ENCODE measurements around the gene XRN1.

The XRN1 gene

DNA sequence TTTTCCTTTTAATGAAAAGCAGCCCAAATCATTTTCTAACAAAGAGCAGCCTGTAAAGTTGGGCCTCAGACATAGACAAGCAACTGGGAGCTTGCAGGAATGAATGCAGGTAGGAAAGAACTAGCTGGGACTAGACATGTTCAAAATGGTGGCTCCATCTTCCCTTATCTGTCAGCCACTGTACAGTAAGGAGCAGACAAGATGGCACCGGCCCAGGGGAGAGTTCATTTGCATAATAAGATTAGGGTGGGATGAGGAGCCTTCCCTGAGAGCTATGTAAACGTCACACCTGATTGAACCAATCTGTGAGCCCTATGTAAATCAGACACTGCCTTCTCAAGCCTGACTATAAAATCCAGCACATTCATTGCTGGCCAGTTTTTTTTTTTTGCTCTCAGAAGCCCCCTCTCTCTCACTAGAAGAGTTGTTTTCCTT is 162.7 kb downstream of the XRN1 start:
- no peak for TF ChIP-seq Cebpa-rat (IDR thresholded peaks at IDR 0.05)
- H3K9me3 ChIP-seq (replicated peaks in 1 of 11), result peaks cover 39 to 52% (median 43%) of the 10 kb centered on the region in 11 experiments
- H4K20me1 ChIP-seq, result no peaks in the 10 kb centered on the region
- H3K9ac ChIP-seq, result no peak overlapping the region
- no peak overlapping the region for H3K27ac ChIP-seq
- peaks cover 0 to 18% (median 7%) of the 10 kb centered on the region in 11 experiments; a peak in 8 of 22 replicates for H3K36me3 ChIP-seq
- H3K4me1 ChIP-seq, result no peaks in the 10 kb centered on the region; a peak in 1 of 20 replicates
- no peaks in the 10 kb centered on the region for H3K27me3 ChIP-seq
- no peak overlapping the region for H3K4me2 ChIP-seq
- H3K4me3 ChIP-seq, result no peak overlapping the region

DNA sequence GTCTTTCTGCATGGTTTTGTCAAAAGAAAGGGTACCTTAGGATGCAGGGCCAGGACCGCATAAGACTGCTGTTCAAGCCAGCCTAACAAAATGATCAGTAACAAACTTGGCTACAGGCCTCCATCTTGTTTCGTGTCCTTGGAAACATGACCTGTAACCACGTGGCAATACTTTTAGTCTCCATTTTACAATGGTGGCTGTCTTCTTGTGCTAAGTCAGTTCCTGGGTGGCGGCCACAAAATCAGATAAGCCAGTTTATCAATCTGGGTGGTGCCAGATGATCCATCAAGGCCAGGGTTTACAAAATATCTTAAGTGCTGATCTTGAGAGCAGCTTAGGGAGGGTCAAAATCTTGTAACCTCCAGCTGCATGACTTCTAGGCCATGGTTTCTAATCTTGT is 165.3 kb downstream of the XRN1 start:
- H3K4me1 ChIP-seq, result peaks cover 0 to 9% (median 0%) of the 10 kb centered on the region in 10 experiments; a peak in 7 of 20 replicates
- no peak overlapping the region for H3K4me3 ChIP-seq
- H3K36me3 ChIP-seq, result peaks cover 0 to under 1% (median 0%) of the 10 kb centered on the region in 11 experiments; a peak in 1 of 22 replicates
- H3K9me3 ChIP-seq (replicated peaks in 1 of 11), result peaks cover 14 to 37% (median 27%) of the 10 kb centered on the region in 11 experiments
- H4K20me1 ChIP-seq, result no peaks in the 10 kb centered on the region
- H3K27ac ChIP-seq, result no peak overlapping the region
- H3K9ac ChIP-seq, result no peak overlapping the region
- no peak for TF ChIP-seq Cebpa-rat (IDR thresholded peaks at IDR 0.05)
- H3K4me2 ChIP-seq, result no peak overlapping the region
- H3K27me3 ChIP-seq, result no peaks in the 10 kb centered on the region

DNA sequence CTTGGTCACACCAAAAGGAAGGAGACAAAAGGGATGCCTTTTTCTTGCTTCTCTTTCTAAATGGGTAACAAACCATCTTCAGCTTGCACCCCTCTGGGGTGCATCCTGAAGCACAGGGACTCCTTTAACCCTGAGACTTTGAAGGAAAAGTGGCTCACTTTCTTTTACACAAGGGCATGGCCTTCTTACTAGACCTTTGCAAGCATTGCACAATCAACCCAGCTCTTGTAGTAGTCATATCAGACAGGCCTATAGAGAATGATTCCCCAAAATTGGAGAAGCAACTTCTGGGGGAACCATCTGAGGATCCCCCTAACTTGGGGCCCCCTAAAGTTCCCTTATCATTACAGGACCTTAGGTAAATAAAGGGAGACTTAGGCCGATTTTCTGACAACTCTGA is 166.4 kb downstream of the XRN1 start:
- Histone ChIP-seq H3K27me3 (no peaks in the 10 kb centered on the region), H4K20me1 (no peaks in the 10 kb centered on the region), H3K9me3 (replicated peaks in 1 of 11) (peaks cover 4 to 26% (median 17%) of the 10 kb centered on the region in 11 experiments; a peak in 20 of 22 replicates), H3K4me2 (0 out of 22 replicates have a peak overlapping the region, but pooled peaks of 1 of the 11 experiments have one; percentile 1), H3K27ac (no peak overlapping the region), H3K9ac (no peak overlapping the region), H3K36me3 (no peaks in the 10 kb centered on the region), H3K4me3 (no peak overlapping the region), H3K4me1 (peaks cover 0 to 19% (median 4%) of the 10 kb centered on the region in 10 experiments; a peak in 10 of 20 replicates)
- peak in 3 of 11 experiments; percentile 18 to 33 (median 23); a peak in 1 of 22 replicates for TF ChIP-seq Cebpa-rat (IDR thresholded peaks at IDR 0.05)

DNA sequence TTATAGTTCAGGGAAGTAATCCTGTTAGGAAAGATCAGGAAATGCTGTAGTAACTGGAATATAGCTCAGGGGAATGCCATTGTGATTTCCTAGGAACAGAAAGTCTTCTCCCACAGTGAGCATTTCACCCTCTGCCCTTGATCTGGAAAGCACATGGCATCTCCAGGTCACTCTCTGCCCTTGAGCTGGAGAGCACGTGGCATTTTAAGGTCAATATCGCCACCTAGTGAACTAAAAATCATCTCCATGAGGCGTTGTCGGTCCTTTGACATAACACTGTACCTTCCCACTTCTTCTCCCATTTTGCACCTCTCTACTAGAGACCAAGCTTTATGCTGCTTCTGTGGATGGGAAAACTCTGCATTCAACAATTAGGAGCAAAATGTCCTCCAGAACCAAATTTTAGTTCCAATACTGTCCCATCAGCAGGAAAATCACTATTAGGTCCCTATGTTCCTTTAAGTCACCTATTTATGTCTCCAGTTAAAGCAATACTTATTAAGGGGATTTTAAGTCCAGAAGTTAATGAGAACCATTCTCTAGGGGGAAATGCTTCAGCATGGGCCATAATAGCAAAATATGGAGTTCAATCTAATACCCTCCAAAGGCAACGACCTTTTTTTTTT is 167.8 kb downstream of the XRN1 start:
- H3K4me3 ChIP-seq, result no peak overlapping the region
- no peak overlapping the region for H3K27ac ChIP-seq
- no peak for TF ChIP-seq Cebpa-rat (IDR thresholded peaks at IDR 0.05)
- no peaks in the 10 kb centered on the region for H4K20me1 ChIP-seq
- H3K36me3 ChIP-seq, result no peaks in the 10 kb centered on the region
- no peaks in the 10 kb centered on the region for H3K27me3 ChIP-seq
- H3K4me2 ChIP-seq, result no peak overlapping the region
- no peak overlapping the region for H3K9ac ChIP-seq
- H3K4me1 ChIP-seq, result peaks cover 0 to 33% (median 8%) of the 10 kb centered on the region in 10 experiments; a peak in 10 of 20 replicates
- peaks cover 0 to 18% (median 12%) of the 10 kb centered on the region in 11 experiments; a peak in 18 of 22 replicates for H3K9me3 ChIP-seq (replicated peaks in 1 of 11)

DNA sequence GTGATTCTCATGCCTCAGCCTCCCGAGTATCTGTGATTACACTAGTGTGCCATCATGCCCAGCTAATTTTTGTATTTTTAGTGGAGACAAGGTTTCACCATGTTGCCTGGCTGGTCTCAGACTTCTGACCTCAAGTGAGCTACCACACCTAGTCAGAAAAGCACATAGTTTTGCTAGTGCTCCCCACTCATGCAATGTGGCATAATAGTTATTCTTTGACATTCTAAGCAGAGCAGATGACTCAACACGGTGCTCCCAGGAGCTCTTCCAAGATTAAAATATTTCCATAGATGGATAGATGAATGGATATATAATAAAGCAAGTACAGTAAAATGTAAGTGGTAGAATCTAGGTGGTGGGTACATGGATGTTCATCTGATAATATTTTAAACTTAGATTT is 169.4 kb downstream of the XRN1 start:
- peaks cover 0 to 37% (median 8%) of the 10 kb centered on the region in 10 experiments; a peak in 10 of 20 replicates for H3K4me1 ChIP-seq
- no peaks in the 10 kb centered on the region for H3K27me3 ChIP-seq
- no peaks in the 10 kb centered on the region for H3K36me3 ChIP-seq
- H3K4me3 ChIP-seq, result no peak overlapping the region
- peaks cover 0 to 16% (median 10%) of the 10 kb centered on the region in 11 experiments; a peak in 15 of 22 replicates for H3K9me3 ChIP-seq (replicated peaks in 1 of 11)
- no peak overlapping the region for H3K27ac ChIP-seq
- TF ChIP-seq Cebpa-rat (IDR thresholded peaks at IDR 0.05), result no peak
- no peak overlapping the region for H3K9ac ChIP-seq
- no peaks in the 10 kb centered on the region for H4K20me1 ChIP-seq
- H3K4me2 ChIP-seq, result no peak overlapping the region

DNA sequence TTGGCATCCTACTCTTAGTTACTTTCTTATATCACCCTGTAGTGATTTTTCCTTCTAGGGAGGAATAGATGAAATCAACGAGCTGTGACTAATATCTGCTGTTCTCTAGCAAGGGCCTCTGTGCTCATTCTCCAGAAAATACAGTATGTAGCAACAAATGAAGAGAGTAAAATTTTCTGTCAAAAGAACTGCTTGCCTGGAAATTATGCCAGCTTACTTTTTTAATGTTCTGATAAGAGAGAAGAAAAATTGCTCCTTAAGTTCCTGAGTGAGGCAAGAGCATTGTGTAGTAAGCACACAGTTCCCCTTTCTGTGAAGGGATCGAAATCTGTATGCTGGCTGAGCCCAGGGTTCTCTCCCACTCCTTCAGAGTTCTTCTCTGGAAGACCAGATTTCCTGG is 171.1 kb downstream of the XRN1 start:
- peak overlapping the region in 3 of 11 experiments; percentile 48 to 59 (median 55); a peak in 5 of 22 replicates for H3K9ac ChIP-seq
- peaks cover 0 to 37% (median 8%) of the 10 kb centered on the region in 10 experiments; a peak in 10 of 20 replicates for H3K4me1 ChIP-seq
- peak overlapping the region in 7 of 11 experiments; percentile 2 to 79 (median 57); a peak in 9 of 22 replicates for H3K27ac ChIP-seq
- H3K4me3 ChIP-seq, result no peak overlapping the region
- TF ChIP-seq Cebpa-rat (IDR thresholded peaks at IDR 0.05), result no peak
- no peaks in the 10 kb centered on the region for H4K20me1 ChIP-seq
- H3K36me3 ChIP-seq, result no peaks in the 10 kb centered on the region
- H3K4me2 ChIP-seq, result peak overlapping the region in 5 of 11 experiments; percentile 44 to 75 (median 64); a peak in 10 of 22 replicates
- no peaks in the 10 kb centered on the region for H3K27me3 ChIP-seq
- H3K9me3 ChIP-seq (replicated peaks in 1 of 11), result peaks cover 0 to 13% (median 10%) of the 10 kb centered on the region in 11 experiments; a peak in 15 of 22 replicates

DNA sequence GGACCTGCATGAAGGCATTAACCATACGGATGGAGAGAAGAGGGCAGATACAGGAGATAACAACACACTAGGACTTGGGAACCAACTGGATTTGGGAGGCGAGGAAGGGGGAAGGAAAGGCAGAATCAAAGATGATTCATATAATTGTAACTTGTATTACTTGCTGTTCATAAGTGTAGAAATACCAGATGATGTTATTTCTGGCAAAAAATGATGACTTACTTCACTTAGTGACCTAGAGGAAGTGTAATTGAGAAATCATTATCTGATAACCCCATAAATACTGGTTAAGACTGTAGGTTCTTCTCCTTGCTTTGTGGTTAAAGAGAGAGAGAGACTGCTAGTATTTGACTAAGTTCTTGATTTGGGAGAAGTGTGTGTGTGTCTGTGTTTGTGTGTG is 172.0 kb downstream of the XRN1 start:
- no peaks in the 10 kb centered on the region for H3K27me3 ChIP-seq
- H4K20me1 ChIP-seq, result no peaks in the 10 kb centered on the region
- peaks cover 0 to 42% (median 8%) of the 10 kb centered on the region in 10 experiments; a peak in 10 of 20 replicates for H3K4me1 ChIP-seq
- TF ChIP-seq Cebpa-rat (IDR thresholded peaks at IDR 0.05), result no peak
- no peak overlapping the region for H3K4me3 ChIP-seq
- H3K4me2 ChIP-seq, result peak overlapping the region in 5 of 11 experiments; percentile 33 to 75 (median 64); a peak in 9 of 22 replicates
- H3K9me3 ChIP-seq (replicated peaks in 1 of 11), result peaks cover 0 to 13% (median 10%) of the 10 kb centered on the region in 11 experiments; a peak in 15 of 22 replicates
- H3K9ac ChIP-seq, result peak overlapping the region in 4 of 11 experiments; percentile 15 to 59 (median 52); a peak in 6 of 22 replicates
- no peaks in the 10 kb centered on the region for H3K36me3 ChIP-seq
- H3K27ac ChIP-seq, result peak overlapping the region in 6 of 11 experiments; percentile 14 to 79 (median 64); a peak in 10 of 22 replicates

DNA sequence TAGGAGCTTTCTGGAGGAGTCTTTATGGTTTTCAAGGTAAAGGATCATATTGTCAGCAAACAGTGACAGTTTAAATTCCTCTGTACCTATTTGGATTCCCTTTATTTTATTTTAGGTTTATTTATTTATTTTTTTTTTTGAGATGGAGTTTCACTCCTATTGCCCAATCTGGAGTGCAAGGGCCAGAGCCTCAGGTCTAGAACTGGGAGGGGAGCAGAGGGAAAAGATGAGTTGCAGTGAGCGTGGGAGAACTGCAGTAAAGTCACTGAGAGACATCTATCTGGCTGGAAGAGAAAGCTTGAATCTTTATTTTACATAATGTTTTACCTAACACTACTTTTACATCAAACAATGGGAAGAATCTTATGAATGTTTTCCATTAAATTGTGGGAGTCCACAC is 172.9 kb downstream of the XRN1 start:
- peaks cover 0 to 13% (median 10%) of the 10 kb centered on the region in 11 experiments; a peak in 15 of 22 replicates for H3K9me3 ChIP-seq (replicated peaks in 1 of 11)
- H3K36me3 ChIP-seq, result no peaks in the 10 kb centered on the region
- H3K4me3 ChIP-seq, result no peak overlapping the region
- H3K27ac ChIP-seq, result peak overlapping the region in 3 of 11 experiments; percentile 71 to 79 (median 76); a peak in 6 of 22 replicates
- no peak overlapping the region for H3K9ac ChIP-seq
- no peak for TF ChIP-seq Cebpa-rat (IDR thresholded peaks at IDR 0.05)
- H3K27me3 ChIP-seq, result no peaks in the 10 kb centered on the region
- H4K20me1 ChIP-seq, result no peaks in the 10 kb centered on the region
- H3K4me1 ChIP-seq, result peaks cover 0 to 52% (median 11%) of the 10 kb centered on the region in 10 experiments; a peak in 10 of 20 replicates
- H3K4me2 ChIP-seq, result peak overlapping the region in 4 of 11 experiments; percentile 44 to 75 (median 66); a peak in 6 of 22 replicates

DNA sequence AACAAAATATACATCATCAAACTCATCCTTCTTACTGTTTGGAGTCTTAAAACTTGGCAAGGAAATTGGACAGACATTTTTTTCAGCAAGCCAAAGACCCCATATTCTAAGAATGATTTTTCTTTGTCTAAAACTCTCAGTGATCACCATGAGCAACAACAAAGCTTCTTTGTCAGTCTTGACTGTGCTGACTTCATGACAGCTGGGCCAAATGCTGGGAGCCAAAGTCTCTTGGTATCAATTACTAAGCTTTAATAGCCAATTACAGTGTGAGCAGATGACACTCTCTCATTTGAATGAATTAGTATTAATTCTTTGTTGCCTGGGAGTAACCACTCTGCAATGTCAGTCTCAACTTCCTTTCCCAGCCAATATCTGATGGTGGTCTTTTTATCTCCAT is 174.3 kb downstream of the XRN1 start:
- TF ChIP-seq Cebpa-rat (IDR thresholded peaks at IDR 0.05), result no peak

More for the DNA sequence above, 174.3 kb downstream of the XRN1 start:
- no peaks in the 10 kb centered on the region for H3K27me3 ChIP-seq
- peaks cover 0 to 64% (median 11%) of the 10 kb centered on the region in 10 experiments; a peak in 10 of 20 replicates for H3K4me1 ChIP-seq
- H3K9me3 ChIP-seq (replicated peaks in 1 of 11), result no peaks in the 10 kb centered on the region; a peak in 3 of 22 replicates
- H3K4me3 ChIP-seq, result no peak overlapping the region
- no peak overlapping the region for H3K27ac ChIP-seq
- no peaks in the 10 kb centered on the region for H4K20me1 ChIP-seq
- no peaks in the 10 kb centered on the region for H3K36me3 ChIP-seq
- H3K4me2 ChIP-seq, result no peak overlapping the region
- H3K9ac ChIP-seq, result no peak overlapping the region

All from BLaER1 treated with 17β-estradiol and CSF1 and Interleukin-3, amounts not matched to agents 10 nM and 100 nM (cell line).